Ecto neural progenitor cell (in vitro differentiated cells): ENCODE measurements around the gene ATG7.
"Not testable (repeated sequence)": the region's sequence is repeated elsewhere in the genome, so short reads cannot be mapped to it uniquely, and the experiment has no call there.

ENCODE experiments used
- DNase-seq: peaks from one replicate; pipeline ENCODE4 v3.0.0-alpha.2; 2018; ENCODE audit warnings: low spot score

The ATG7 gene

DNA sequence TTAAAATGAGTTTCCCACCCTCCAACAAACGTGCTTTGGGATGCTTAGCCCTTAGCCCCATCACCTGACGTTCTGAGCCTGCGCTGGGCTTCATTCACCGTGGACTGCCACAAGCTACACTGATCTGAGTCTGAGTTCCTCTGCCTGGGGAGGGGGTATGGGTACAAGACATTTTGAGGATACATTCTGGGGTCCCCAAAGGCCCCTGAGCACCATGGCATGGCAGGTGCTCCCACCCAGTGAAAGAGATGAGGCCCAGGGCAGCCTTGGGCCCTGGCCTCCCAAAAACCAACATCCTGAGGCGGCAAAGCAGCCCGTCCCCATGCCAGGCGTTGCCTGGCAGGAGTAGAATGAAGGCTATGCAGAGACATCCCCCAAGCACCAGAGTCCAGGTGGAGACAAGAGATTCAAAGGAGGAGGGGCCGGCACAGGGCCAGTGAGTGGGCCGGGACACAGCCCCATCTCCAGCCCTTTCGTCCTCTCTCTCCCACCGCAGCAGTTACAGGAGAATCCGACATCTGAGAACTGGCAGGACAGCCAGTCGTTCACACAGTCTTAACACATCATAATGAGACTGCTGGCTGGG, 297.1 kb downstream of the ATG7 start:
- DNase-seq: no peak

DNA sequence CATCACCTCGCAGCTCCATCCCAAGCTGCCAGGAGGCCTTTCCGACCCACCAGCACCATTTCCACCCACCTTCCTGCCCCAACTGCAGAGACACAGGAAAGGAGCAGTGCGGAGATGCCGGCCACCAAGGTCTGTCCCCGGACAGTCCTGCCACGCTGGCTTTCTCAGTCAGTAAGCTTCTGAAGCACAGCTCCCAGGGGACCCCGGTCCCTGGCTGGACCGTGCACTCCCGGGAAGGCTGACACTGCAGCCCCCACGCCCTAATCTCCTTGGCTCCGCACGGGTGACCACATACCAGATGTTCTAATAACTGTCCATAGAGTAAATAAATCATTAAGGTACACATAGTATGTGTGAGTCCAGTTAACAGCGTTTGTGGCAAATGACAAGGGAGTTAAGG, 298.1 kb downstream of the ATG7 start:
- DNase-seq: no peak

DNA sequence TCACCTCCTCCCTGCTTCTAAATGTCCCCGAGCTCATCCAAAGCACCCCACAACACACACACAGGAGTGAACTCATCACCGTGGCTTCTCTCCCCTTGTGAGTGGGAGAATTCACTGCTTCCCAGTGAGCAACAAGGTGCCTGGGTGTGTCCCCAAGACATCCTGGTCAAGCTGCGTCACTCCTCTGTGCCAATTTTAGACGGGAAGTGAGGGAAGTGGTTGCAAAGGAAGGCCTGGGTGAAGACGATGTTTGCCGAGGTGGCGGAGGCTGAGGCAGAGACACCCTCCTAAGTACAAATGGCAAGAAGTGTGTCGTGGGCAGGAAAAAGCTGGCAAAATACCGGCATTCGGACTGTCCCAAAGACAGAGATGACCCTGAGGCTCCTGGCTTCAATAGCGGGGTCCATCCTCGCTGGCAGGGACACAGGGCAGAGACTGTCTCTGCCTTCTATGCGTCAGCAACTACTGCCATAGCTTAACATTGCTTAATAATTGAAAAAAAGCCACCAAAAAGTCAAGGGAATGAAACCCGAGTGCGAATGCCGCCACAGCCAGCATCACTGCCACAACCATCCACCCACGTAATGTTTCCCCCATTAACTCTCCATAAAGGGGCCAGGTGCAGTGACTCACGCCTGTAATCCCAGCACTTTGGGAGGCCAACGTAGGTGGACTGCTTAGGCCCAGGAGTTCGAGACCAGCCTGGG, 298.7 kb downstream of the ATG7 start:
- no peak for DNase-seq

DNA sequence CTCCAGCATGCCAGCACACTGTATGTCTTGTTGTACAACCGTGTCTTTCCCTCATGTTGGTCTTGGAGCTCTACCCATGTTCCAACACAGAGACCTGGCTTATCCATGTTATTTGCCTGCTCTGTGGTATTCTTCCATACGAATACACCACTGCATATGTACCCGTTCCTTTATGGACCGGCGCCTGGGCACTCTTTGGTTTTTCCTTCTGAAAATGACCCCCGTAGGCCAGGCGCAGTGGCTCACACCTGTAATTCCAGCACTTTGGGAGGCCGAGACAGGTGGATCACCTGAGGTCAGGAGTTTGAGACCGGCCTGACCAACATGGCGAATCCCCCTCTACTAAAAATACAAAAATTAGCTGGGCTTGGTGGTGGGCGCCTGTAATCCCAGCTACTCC, 300.5 kb downstream of the ATG7 start:
- DNase-seq: not testable (repeated sequence)

DNA sequence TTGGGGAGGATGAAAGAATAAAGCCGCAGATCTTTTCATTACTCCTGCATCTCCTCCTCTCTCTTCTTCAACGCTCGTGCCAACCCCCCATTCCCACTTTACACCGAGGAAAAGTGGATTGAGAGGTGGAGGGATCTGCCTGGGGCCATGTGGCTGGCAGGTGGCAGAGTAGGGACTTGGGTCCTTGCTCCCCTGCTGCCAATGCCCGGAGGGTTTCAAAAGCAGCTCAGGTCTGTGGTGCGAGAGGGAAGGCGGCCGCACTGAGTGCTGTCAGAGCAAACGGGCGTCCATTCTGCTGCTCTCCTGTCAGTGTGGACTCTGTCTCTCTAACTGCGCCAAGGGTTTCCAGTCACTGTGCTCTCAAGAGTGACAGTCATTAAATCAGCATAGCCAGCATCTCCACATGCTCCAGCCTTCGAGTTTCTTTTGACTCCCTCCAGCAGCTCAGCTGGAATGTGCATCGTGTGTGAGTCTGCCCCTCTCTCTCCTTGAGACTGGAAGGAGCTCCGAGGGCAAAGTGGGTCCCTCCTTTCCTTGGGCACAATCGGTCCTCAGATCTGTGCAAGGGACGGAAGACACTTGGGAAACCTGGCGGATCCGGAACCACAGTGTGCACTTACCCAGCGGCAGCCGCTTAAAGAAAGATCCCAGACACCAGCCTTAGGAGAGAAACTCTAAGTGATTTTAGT, 302.9 kb downstream of the ATG7 start:
- DNase-seq: no peak

DNA sequence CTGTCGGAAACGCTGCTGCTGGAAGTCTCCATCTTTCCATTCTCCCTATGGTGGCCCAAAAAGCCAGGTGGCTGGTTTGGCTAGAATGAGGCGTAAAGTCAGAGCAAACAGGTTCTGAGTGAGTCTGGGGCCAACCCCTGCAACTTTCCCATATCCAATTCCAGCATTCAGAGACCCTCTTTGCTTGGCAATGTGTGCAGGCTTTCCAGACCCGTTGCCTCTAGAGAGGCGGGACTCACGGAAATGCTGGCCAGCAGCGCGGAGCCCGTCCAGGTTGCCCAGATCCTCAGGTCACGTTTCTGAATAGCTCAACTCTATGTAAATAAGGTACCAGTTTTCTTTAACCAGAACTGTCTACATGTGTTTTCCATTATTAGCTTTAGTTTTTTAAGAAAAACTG, 303.5 kb downstream of the ATG7 start:
- DNase-seq: no peak

DNA sequence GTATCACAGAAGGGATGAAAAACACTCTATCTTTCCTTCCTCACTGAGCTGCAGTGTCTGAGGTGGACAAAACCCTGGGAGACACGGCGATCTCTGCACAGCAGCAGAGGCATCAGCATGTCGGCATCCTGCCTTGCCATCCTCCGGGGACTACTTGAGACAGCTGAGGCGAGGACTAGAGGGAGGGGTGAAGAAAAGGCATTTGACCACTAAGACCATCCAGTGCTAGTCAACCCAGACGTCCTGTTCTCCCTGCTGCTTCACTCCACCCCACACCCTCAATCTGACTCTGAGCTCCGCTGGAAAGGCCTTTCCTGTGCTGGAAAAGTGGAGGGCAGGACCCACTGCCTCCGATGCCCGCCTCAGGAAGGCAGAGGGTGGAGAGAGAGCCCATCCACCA, 304.3 kb downstream of the ATG7 start:
- no peak for DNase-seq

DNA sequence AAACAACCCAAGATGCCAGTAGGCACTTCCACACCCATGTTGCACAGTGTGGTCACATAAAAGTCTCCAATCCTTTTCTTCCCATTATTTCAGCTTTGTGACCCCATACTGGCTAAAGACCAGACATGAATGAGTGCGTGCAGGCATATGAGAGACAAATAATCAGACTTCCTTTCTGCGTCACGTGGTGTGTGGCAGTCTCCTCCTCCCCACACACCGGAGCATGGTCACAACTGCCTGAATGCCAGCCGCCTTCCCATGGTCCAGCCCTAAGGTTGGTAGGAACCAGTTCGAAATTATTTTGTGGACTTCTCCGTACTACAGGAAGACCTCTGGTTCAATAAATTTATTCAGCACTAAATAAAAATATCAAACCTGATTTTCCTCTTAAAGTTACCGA, 306.0 kb downstream of the ATG7 start:
- DNase-seq: no peak

DNA sequence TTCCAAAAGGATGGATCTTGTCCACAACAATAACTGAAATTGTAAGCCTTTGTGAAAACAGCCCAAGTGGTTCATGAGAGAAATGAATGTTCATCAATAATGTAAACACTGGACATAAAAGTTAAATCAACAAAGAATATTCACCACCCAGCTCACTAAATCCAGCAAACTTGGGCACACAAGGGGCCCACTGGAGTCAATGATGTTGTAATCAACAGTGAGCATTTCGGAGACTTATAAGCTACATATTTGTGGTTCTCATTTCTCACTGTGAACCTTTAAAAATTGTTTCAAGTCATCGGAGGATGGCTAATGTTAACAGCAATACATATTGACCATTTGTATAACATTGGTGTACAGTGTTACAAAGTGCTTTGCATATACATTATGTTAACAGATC, 308.4 kb downstream of the ATG7 start:
- no peak for DNase-seq

DNA sequence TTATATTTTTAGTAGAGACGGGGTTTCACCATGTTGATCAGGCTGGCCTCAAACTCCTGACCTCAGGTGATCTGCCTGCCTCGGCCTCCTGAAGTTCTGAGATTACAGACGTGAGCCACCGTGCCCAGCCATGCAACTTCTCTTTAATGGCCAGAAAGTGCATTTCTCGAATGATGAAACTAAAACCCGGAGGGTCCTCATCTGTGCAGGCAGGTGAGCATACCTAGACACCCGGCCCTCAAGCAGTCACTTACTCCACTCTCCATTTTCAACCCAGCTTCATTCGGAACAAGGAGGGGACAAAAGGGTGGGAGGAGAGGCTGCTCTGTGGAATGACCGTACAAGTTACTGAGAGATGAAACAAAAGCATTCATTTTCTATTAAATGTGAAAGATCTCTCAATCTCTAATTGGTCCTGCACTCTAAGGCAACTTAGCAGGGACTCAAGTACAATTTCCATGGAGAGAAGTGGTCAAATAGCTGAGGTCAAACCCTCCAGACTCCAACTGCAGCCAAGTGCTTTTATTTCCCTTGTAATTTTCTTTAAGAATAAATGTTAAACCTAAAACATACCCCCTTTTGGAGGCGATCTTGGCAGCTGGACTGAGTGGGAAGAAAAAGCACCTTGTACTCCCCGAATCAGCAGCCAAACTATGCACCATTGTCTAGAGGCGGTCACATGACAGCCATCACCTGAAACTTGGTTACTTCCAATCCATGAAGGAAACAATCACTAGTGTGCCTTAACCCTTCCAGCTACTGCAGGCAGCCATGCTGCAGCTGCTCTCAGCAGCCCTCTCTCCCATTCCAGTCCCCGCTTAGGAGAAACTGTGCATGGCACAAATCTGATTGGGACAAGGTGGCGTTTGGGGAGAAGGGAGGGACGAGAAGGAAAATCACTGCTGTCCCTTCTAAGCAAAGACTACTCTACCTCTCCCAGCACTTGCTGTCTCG, 309.3 kb downstream of the ATG7 start:
- no peak for DNase-seq

DNA sequence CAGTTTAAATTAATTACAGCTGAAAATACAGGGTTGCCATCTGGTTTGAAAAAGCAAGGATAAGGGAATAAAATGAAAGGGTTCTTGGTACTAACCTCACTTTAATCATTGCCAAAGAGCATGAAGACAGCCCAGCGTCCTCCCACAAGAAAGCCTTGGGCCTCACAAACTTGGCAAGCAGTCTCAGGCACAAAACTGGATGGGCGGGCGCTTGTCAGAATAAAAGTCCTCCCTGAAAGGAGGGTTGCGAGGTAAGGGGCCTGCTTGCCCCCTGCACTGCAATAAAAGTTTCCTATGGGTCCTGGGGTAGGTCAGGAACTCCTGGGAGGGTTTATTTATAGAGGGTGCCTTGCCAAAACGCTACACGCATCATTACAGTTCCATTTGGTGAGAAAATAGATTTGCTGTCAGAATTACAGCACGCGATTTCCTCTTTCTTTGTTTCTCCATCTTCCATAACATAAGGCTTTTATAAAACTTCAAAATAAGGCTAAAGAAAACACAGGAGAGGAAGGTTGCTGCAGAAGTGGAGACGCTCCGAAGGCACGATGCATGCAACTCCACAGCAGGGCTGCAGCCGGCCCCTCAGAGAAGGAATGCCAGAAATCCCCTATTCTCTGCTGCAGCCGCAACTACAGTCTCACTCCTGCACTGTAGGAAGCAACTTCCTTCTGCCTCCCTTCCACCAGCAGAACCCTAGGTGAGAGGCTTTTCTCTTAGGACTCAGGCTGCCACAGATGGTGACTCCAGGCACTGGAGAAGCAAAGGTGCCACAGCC, 310.2 kb downstream of the ATG7 start:
- no peak for DNase-seq

DNA sequence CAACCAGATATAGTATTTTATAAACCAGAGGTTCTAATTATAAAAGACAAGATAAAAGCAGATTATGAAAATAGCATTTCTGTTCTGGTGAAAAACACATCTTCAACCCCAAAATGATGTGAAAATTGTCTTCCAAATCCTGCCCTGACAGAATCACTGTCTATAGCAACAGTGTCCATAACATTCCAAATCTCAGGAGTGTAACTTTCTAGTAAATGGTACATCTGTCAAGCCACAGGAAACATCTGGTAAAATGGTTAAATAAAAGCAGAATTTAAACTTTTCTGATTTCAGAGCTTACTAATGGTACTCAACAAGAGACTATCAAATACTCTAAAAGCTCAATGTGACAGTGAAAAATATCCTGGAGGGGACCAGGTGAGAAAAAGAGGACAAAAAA, 311.0 kb downstream of the ATG7 start:
- DNase-seq: no peak

DNA sequence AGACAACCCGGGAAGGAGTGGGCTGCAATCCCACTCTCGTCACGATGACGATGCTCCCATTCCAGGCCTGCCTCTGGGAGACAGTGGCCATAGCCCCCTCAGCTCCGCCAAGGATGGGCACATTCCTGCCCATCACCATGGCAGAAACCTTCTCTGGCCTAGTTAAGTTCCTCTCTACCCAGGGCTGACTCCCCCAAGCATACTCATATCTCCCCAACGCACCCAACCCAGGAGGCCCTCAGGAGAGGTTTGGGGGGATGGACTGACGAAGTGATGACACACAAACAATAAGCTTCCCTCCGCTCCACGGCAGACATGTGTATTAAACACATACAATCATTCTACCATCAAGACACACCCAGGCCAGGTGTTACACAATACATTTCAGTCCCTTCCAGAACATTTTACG, 311.4 kb downstream of the ATG7 start:
- DNase-seq: no peak

DNA sequence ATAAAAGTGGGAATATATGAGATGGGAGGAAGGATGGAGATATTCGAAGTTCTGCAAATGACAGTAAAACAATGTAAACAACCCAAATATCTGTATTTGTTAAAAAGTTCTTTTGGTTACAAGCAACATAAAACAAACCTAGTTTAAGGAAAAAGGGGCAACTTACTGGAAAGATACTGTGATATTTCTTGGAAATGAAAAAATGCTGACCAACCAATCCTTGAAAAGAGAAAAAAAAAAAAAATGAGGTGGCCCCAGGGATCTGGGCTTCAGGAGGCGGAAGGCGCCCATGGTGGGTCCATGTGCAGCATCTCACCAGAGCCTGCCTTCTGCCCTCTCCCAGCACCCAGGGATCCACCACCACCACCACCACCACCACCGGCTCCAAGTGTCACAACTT, 312.4 kb downstream of the ATG7 start:
- no peak for DNase-seq

DNA sequence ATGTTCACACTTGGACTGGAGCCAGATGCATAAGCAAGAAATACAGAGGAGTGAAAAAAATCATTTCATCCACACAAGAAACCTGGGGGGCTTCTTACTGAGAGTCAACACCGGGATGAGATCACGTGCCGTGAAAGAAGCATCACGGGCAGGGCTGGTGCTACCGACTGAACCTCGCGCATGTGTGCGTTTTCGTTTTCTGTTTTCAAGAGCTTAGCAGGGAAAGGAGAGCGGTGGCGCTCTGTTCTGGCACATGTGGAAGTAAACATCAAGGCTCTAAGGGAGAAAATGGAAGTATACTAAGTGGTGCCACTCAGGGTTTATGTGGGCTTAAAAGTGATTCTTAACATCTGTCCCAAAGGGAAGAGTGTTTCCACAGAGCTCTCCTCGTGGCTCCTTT, 315.6 kb downstream of the ATG7 start:
- DNase-seq: no peak

DNA sequence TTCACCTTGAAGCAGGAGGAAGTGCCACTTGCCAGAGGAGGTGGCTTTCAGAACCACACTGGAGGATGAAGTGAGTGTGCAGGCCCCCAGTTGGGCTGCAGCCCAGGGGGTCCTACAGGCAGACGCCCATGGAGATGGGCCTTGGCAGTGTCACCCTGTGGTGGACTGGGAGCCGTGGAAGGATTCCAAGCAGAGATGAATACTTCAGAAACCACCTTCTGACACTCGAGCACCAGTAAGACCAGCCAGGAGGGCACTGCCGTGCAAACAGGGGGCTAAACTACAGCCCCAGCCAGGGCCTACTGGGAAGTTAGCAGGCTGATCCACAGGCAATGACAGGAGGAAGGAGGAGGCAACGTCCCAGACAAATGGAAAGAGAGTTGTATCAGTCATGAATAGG, 316.1 kb downstream of the ATG7 start:
- no peak for DNase-seq

DNA sequence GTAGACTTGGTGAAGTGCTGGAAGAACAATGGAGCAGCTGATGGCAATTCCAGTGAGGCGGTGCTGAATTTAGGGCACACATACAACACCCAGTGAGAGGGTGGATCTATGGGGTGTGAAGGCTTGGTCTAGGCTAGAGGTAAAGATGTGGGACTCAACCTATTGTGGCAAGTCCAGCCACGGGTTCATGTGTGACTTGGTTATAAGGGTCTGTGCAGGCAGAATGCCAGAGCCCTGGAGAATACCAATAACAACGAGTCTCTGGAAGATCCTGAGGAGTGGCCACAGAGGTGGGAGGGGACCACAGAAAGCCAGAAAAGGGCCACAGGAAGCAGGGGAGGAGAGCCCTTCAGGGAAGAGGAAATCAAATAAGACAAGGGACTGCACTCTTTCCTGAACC, 316.6 kb downstream of the ATG7 start:
- no peak for DNase-seq

DNA sequence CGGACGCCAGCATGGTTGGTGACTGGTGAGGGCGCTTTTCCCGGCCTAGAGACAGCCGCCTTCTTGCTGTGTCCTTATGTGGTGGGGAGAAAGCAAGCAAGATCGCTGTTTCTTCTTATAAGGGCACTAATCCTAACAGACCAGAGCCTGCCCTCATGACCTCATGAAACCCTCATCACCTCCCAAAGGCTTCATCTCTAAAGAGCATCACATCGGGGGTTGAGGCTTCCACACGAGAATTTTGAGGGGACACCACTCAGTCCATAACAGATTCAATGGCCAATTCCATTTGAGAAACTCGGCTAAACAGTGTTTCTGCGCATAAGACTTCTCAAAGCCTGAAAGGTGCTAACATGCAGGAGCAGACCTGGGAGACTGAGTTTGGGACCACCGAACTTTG, 317.5 kb downstream of the ATG7 start:
- DNase-seq: no peak

DNA sequence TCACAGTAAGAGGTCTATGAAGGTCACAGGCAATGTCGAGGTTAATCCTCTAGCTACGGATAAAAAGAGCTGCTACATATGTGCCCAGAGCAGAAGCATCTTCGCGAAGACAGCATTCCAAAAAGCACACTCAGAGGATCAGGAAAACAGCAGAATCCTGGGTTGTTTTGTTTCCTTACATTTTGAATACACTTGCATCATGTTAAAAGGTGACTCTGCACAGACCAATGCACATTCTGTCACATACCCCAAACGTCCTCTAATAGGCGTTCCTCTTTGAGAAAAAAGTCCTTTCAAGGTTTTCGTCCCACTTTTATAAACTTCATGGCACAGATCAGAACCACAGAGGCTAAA, 318.8 kb downstream of the ATG7 start:
- no peak for DNase-seq

DNA sequence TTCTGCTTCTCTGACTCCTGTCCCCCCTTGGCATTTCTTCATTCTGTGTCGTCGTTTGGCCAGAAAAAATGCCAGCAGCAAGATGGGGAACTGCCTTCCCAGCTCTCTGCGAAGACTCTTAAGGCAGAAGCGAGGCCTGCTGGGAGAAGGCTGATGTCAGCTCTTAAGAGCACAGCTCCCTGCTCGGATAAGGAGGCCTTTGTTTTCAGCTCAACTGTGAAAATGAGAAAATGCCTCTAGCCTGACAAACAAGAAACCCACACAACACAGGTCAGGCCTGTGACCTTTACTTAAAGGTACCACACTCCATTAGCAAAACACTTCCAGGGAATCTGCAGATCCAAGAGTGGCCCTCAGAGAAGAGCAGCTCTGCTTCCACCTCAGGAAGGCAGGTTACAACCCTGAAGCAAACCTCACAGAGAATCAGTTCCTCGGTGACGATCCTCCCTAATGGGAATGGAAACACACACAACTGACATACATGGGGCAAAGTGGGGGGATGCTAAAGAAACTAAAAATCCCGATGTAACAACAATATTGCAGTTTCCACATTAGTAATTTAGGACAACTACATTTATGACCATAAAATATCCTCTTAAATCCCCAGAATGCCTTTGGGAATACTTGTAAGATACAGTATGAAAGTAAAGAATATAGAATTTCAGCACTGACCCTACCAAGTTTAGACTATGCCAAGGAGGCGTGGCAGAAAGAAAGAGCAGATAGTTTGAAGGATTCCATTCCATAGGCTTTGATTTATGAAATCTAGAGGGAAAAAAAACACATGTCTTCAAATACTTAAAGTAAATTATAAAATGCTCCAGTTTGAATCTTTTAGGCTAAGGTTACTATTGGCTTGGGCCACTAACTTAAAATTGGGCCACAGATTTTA, 319.4 kb downstream of the ATG7 start:
- DNase-seq: peak; percentile 77
